H1 (cell line): ENCODE data around the gene TMEM125. TPM values are rescaled to one million over a fixed set of nuclear protein-coding genes. Genes with fewer than 3 reads are reported as not detected.

ENCODE experiments used
- GTF2F1 ChIP-seq: IDR thresholded peaks from 2 replicates; pipeline ENCODE4 v1.6.1; 2012; ENCODE audit warnings: low read depth, low read length, improper control_type of control experiment, borderline replicate concordance
- polyA plus RNA-seq, 7 experiments: library from polyadenylated mRNA; depleted of rRNA in 3 of 7; stranded (reverse) in 5 of 7; unstranded in 2 of 7; fragments of >200 nt in 5 of 7; fragments of 200-250 nt in 2 of 7; gene quantifications; 1 replicate in 5 of 7; 2 replicates in 1 of 7; 4 replicates in 1 of 7; pipeline versions ENCODE4 v1.2.1 to v1.2.3, GENCODE V29; 2011 to 2013; ENCODE audit warnings: missing spikeins in 2 of 7, mixed read lengths in 2 of 7
- total RNA-seq: library from RNA; stranded (reverse); fragmentation: NEBNext Ultra II Directional; extraction: Animal tissue kit (Norgen Biotek cat#: 25700); gene quantifications from 2 replicates; pipeline ENCODE4 v1.2.1, GENCODE V29; 2021

TMEM125 gene
- total and polyA plus RNA-seq, 2 of the 8 experiments (the other 6 are each of a cell fraction or from before 2014, with no cell fraction given), result 26.5 to 46.7 TPM

DNA sequence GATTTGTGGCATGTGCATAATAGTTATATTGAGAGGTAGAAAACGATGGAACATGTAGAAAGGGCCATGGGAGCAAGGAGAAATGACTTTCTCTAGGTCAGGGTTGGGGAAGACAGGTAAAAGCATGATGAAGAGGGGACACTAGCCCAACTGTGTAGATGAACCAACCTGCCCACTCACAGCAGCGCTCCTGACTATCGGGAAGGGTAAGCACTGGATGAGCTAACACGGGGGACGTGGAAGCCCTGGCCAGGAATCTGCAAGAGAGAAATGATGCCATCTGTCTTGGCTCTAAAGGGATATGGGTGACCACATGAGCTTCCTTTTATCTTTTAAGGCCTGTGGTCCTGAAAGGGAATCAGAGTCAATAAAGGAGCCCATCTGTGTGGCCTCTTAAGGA, 36.2 kb upstream of the TMEM125 start (continued):
- TF ChIP-seq GTF2F1, result no peak
